Neural progenitor cell (in vitro differentiated cells): ENCODE measurements around the gene RGS7. TPM values are rescaled to one million over a fixed set of nuclear protein-coding genes. Genes with fewer than 3 reads are reported as not detected.
"Not testable (repeated sequence)": the region's sequence is repeated elsewhere in the genome, so short reads cannot be mapped to it uniquely, and the experiment has no call there.

Experiments
- DNase-seq: peaks from one replicate; pipeline ENCODE4 v3.0.0-alpha.2; 2016; ENCODE audit warnings: low spot score
- H2AFZ ChIP-seq: fragments of 200-600 bp; sonication (generic); replicated peaks from 2 replicates; pipeline ENCODE4 v1.6.1; 2016; ENCODE audit warnings: antibody characterized with exemption
- H3F3A ChIP-seq: fragments of 200-600 bp; sonication (generic); 2 replicates; pipeline ENCODE4 v1.6.1; 2016; ENCODE audit warnings: antibody characterized with exemption, low read depth
- H3K27ac ChIP-seq: fragments of 200-600 bp; sonication (generic); 2 replicates; pipeline ENCODE4 v1.5.1; 2016; ENCODE audit warnings: mild to moderate bottlenecking
- H3K27me3 ChIP-seq: fragments of 200-600 bp; sonication (generic); 2 replicates; pipeline ENCODE4 v1.6.1; 2016; ENCODE audit warnings: mild to moderate bottlenecking, moderate library complexity
- H3K36me3 ChIP-seq: fragments of 200-600 bp; sonication (generic); 2 replicates; pipeline ENCODE4 v1.5.1; 2016
- H3K4me1 ChIP-seq: fragments of 200-600 bp; sonication (generic); 2 replicates; pipeline ENCODE4 v1.6.1; 2016; ENCODE audit warnings: mixed run types
- H3K4me2 ChIP-seq: fragments of 200-600 bp; sonication (generic); 2 replicates; pipeline ENCODE4 v1.6.1; 2016
- H3K4me3 ChIP-seq: fragments of 200-600 bp; sonication (generic); 2 replicates; pipeline ENCODE4 v1.5.1; 2016
- H3K79me2 ChIP-seq: fragments of 200-600 bp; sonication (generic); 2 replicates; pipeline ENCODE4 v1.6.1; 2016; ENCODE audit warnings: low read depth
- H3K9ac ChIP-seq: fragments of 200-600 bp; sonication (generic); 2 replicates; pipeline ENCODE4 v1.6.1; 2016
- H3K9me3 ChIP-seq: fragments of 200-600 bp; sonication (generic); 2 replicates; pipeline ENCODE4 v1.5.1; 2016; ENCODE audit warnings: low read depth
- H4K20me1 ChIP-seq: fragments of 200-600 bp; sonication (generic); 2 replicates; pipeline ENCODE4 v1.6.1; 2016; ENCODE audit warnings: low read depth
- H3K27ac Mint-ChIP-seq: 3 replicates; pipeline ENCODE4 v1.8.0; 2021; ENCODE audit warnings: mixed read lengths
- H3K27me3 Mint-ChIP-seq: 2 replicates; pipeline ENCODE4 v1.8.0; 2022; ENCODE audit warnings: low read depth, mild to moderate bottlenecking, inconsistent platforms, moderate library complexity, mixed read lengths; ENCODE audit not compliant: insufficient read depth
- H3K36me3 Mint-ChIP-seq: 3 replicates; pipeline ENCODE4 v1.8.0; 2021; ENCODE audit warnings: mixed read lengths
- H3K4me1 Mint-ChIP-seq: 3 replicates; pipeline ENCODE4 v1.8.0; 2021; ENCODE audit warnings: mixed read lengths
- H3K4me3 Mint-ChIP-seq: 3 replicates; pipeline ENCODE4 v1.8.0; 2021; ENCODE audit warnings: mild to moderate bottlenecking, moderate library complexity, mixed read lengths
- H3K9me3 Mint-ChIP-seq: 3 replicates; pipeline ENCODE4 v1.8.0; 2020; ENCODE audit warnings: mixed read lengths
- EZH2 ChIP-seq: fragments of 200-600 bp; sonication (generic); IDR thresholded peaks from 2 replicates; pipeline ENCODE4 v1.6.1; 2017; ENCODE audit warnings: antibody characterized with exemption, mild to moderate bottlenecking, moderate library complexity
- EZH2phosphoT487 ChIP-seq: fragments of 200-600 bp; sonication (generic); IDR thresholded peaks from 2 replicates; pipeline ENCODE4 v1.6.1; 2017; ENCODE audit warnings: antibody characterized with exemption
- total RNA-seq: library from RNA; depleted of rRNA; stranded (reverse); fragments of >200 nt; gene quantifications from 2 replicates; pipeline ENCODE4 v1.2.3, GENCODE V29; 2015; ENCODE audit warnings: low replicate concordance
- TF ChIP-seq, protein P1 (sequence below): fragments of 200-600 bp; sonication (generic); IDR thresholded peaks from 2 replicates; pipeline ENCODE4 v1.5.1; 2017; ENCODE audit warnings: antibody characterized with exemption, mild to moderate bottlenecking

Gene RGS7
- total RNA-seq, 1 donor from 2014 or later, result not detected

DNA sequence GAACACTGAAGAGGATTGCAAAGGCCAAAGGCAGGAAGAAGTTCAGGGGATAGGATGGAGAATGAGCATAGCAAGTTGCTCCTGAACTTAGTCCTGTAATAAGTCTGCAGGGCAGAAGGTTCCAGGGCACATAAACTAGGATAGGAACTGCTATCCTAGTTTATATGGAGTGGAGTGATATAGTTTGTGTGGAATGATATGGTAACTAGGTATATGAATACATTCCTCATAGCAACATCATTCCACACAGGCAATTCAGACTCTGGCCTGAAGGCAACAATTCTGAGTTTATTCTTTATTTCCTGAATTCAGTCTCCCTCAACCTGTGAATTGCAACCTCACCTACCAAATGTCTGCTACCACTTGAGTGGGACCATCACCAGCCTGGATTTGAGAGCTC, 590.2 kb downstream of the RGS7 start:
- H3K27me3 Mint-ChIP-seq, result peaks cover 3% of the 10 kb centered on the region
- no peaks in the 10 kb centered on the region for H3F3A ChIP-seq
- no peak overlapping the region for H3K9ac ChIP-seq
- H4K20me1 ChIP-seq, result no peaks in the 10 kb centered on the region
- H3K4me3 ChIP-seq, result no peak overlapping the region
- TF ChIP-seq, protein P1, sequence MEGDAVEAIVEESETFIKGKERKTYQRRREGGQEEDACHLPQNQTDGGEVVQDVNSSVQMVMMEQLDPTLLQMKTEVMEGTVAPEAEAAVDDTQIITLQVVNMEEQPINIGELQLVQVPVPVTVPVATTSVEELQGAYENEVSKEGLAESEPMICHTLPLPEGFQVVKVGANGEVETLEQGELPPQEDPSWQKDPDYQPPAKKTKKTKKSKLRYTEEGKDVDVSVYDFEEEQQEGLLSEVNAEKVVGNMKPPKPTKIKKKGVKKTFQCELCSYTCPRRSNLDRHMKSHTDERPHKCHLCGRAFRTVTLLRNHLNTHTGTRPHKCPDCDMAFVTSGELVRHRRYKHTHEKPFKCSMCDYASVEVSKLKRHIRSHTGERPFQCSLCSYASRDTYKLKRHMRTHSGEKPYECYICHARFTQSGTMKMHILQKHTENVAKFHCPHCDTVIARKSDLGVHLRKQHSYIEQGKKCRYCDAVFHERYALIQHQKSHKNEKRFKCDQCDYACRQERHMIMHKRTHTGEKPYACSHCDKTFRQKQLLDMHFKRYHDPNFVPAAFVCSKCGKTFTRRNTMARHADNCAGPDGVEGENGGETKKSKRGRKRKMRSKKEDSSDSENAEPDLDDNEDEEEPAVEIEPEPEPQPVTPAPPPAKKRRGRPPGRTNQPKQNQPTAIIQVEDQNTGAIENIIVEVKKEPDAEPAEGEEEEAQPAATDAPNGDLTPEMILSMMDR, result no peak
- TF ChIP-seq EZH2, result no peak
- TF ChIP-seq EZH2phosphoT487, result no peak
- no peaks in the 10 kb centered on the region for H3K79me2 ChIP-seq
- H3K27ac Mint-ChIP-seq, result no peak overlapping the region
- H3K36me3 Mint-ChIP-seq, result no peaks in the 10 kb centered on the region
- H3K27ac ChIP-seq, result no peak overlapping the region
- peaks cover 2% of the 10 kb centered on the region for H3K9me3 Mint-ChIP-seq
- no peaks in the 10 kb centered on the region for H3K4me1 ChIP-seq
- no peak overlapping the region for H3K4me2 ChIP-seq
- no peak for DNase-seq
- H3K9me3 ChIP-seq, result no peaks in the 10 kb centered on the region
- H3K4me3 Mint-ChIP-seq, result no peak overlapping the region
- no peak overlapping the region for H2AFZ ChIP-seq
- no peaks in the 10 kb centered on the region for H3K36me3 ChIP-seq
- H3K4me1 Mint-ChIP-seq, result peaks cover 9% of the 10 kb centered on the region
- no peaks in the 10 kb centered on the region for H3K27me3 ChIP-seq

DNA sequence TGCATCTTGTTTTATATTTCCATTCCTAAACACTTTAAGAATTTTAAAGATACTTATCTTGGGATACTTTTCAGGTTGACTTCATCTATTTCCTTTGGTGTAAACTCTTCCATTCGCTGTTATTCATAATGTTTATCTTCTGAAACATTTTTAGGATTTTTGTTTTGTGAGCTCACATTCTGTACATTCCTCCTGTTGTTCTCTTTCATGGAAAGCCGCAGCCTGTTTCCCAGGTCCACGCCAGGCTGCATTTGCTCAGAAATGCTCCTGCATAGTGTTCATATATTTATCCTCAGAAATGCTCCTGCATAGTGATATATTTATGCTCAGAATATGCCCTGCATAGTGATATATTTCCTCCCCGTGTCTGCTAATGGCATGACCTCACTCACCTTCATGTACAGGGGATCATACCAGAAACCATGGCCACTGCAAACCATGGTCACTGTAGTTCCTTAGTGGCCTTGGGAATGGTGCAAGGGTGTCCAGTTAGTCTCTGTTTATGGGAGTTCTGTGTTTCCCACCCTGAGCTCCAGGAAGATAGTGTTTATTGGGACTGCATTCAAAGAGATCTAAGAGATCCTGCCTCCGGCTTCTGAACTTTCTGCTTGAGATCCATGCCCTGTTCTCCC, 591.2 kb downstream of the RGS7 start:
- Mint-ChIP-seq H3K27me3 (peaks cover 3% of the 10 kb centered on the region), H3K9me3 (peaks cover 2% of the 10 kb centered on the region), H3K27ac (no peak overlapping the region), H3K4me3 (no peak overlapping the region), H3K4me1 (peaks cover 9% of the 10 kb centered on the region), H3K36me3 (no peaks in the 10 kb centered on the region)
- no peak overlapping the region for H3K4me2 ChIP-seq
- no peak overlapping the region for H3K9ac ChIP-seq
- H3K36me3 ChIP-seq, result no peaks in the 10 kb centered on the region
- H2AFZ ChIP-seq, result no peak overlapping the region
- H3K79me2 ChIP-seq, result no peaks in the 10 kb centered on the region
- no peaks in the 10 kb centered on the region for H3K9me3 ChIP-seq
- no peaks in the 10 kb centered on the region for H3K27me3 ChIP-seq
- no peak for TF ChIP-seq EZH2phosphoT487
- TF ChIP-seq EZH2, result no peak
- TF ChIP-seq, protein P1, result no peak
- H3K4me1 ChIP-seq, result no peaks in the 10 kb centered on the region
- H4K20me1 ChIP-seq, result no peaks in the 10 kb centered on the region
- DNase-seq, result peak; percentile 14
- no peaks in the 10 kb centered on the region for H3F3A ChIP-seq
- H3K4me3 ChIP-seq, result no peak overlapping the region
- no peak overlapping the region for H3K27ac ChIP-seq

DNA sequence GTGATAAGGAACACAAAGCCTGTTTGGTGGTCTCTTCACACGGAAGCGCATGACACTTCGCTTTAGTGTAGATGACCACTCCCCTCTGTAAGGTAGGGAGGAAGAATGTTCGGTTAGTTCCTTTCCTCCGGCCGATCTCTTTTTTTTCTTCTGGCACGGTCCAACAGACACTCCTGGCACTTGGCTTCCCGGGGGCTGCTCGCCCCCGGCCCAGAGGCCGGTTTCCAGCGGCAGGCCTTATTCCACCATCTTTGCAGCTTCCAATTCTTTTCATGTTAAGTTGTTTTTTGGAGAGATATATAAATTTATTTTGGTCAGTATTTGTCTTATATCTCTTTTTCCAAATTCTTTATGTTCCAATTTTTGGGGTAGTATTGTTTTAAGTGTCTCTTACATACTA, 593.2 kb downstream of the RGS7 start:
- no peak overlapping the region for H3K27ac ChIP-seq
- no peaks in the 10 kb centered on the region for H3K27me3 ChIP-seq
- peak overlapping the region; percentile 40 for H2AFZ ChIP-seq
- no peaks in the 10 kb centered on the region for H3F3A ChIP-seq
- no peak for DNase-seq
- H3K36me3 Mint-ChIP-seq, result no peaks in the 10 kb centered on the region
- H3K4me3 ChIP-seq, result no peak overlapping the region
- H3K4me1 ChIP-seq, result no peaks in the 10 kb centered on the region
- H3K27me3 Mint-ChIP-seq, result peaks cover 3% of the 10 kb centered on the region
- no peak overlapping the region for H3K27ac Mint-ChIP-seq
- no peaks in the 10 kb centered on the region for H3K9me3 ChIP-seq
- H3K36me3 ChIP-seq, result no peaks in the 10 kb centered on the region
- no peaks in the 10 kb centered on the region for H4K20me1 ChIP-seq
- H3K9me3 Mint-ChIP-seq, result peaks cover 2% of the 10 kb centered on the region
- H3K4me2 ChIP-seq, result no peak overlapping the region
- H3K9ac ChIP-seq, result no peak overlapping the region
- peaks cover 4% of the 10 kb centered on the region for H3K4me1 Mint-ChIP-seq
- TF ChIP-seq EZH2phosphoT487 (no peak), EZH2 (no peak)
- TF ChIP-seq, protein P1, result no peak
- H3K4me3 Mint-ChIP-seq, result no peak overlapping the region
- H3K79me2 ChIP-seq, result no peaks in the 10 kb centered on the region

DNA sequence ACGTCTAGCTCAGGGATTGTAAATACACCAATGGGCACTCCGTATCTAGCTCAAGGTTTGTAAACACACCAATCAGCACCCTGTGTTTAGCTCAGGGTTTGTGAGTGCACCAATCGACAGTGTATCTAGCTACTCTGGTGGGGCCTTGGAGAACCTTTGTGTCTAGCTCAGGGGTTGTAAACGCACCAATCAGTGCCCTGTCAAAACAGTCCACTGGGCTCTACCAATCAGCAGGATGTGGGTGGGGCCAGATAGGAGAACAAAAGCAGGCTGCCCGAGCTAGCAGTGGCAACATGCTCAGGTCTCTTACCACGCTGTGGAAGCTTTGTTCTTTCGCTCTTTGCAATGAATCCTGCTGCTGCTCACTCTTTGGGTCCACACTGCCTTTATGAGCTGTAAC, 593.9 kb downstream of the RGS7 start:
- H3K4me2 ChIP-seq, DNase-seq, H3K4me3 ChIP-seq, H3K4me1 ChIP-seq, H3K9me3 ChIP-seq, H3K9me3 Mint-ChIP-seq, H3K36me3 ChIP-seq, H3K4me3 Mint-ChIP-seq, H3K27ac ChIP-seq, H3K4me1 Mint-ChIP-seq, H3K36me3 Mint-ChIP-seq, H3K27me3 ChIP-seq, H3F3A ChIP-seq, H3K27me3 Mint-ChIP-seq, H4K20me1 ChIP-seq, H3K79me2 ChIP-seq, H3K9ac ChIP-seq: not testable (repeated sequence)
- H3K27ac Mint-ChIP-seq, result peak overlapping the region; percentile 81
- peak overlapping the region; percentile 40 for H2AFZ ChIP-seq

DNA sequence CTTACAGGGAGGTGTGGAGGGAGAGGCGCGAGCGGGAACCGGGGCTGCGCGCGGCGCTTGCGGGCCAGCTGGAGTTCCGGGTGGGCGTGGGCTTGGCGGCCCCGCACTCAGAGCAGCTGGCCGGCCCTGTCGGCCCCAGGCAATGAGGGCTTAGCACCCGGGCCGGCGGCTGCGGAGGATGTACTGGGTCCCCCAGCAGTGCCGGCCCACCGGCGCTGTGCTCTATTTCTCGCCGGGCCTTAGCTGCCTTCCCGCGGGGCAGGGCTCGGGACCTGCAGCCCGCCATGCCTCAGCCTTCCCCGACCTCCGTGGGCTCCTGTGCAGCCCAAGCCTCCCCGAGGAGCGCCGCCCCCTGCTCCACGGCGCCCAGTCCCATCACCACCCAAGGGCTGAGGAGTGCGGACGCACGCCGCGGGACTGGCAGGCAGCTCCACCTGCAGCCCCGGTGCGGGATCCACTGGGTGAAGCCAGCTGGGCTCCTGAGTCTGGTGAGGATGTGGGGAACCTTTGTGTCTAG, 594.5 kb downstream of the RGS7 start:
- H3K36me3 ChIP-seq, H3K9me3 ChIP-seq, H3K9ac ChIP-seq, DNase-seq, H3K4me1 ChIP-seq, H3K4me2 ChIP-seq, H3K9me3 Mint-ChIP-seq, H3K4me3 ChIP-seq, H2AFZ ChIP-seq, H3F3A ChIP-seq, H3K27ac ChIP-seq, H3K4me1 Mint-ChIP-seq, H3K4me3 Mint-ChIP-seq, H3K27me3 ChIP-seq, H4K20me1 ChIP-seq, H3K36me3 Mint-ChIP-seq, H3K27me3 Mint-ChIP-seq, H3K27ac Mint-ChIP-seq, H3K79me2 ChIP-seq: not testable (repeated sequence)

DNA sequence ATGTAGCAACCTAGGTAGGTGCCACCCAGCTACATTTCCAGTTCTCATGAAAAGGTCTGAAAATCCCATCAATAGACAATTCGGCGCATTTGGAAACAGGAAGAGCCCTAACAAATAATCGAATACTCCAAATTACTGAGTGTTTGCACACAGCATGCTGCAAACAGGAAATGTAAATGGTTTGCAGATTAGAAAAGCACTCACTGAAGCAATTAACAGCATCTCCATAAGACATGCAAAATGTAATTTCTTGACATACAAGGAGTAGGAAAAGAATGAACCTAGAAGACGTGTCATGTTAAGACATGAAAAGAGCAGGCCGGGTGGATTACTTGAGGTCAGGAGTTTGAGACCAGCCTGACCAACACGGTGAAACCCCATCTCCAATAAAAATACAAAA, 598.2 kb downstream of the RGS7 start:
- not testable (repeated sequence) for H3K9ac ChIP-seq, H3K4me1 Mint-ChIP-seq, H3K36me3 ChIP-seq, H3K9me3 Mint-ChIP-seq, H3K9me3 ChIP-seq, H3K79me2 ChIP-seq, H3K27me3 ChIP-seq, H3K27ac ChIP-seq, H3K27me3 Mint-ChIP-seq, H3K4me2 ChIP-seq, H3K4me1 ChIP-seq, H3K27ac Mint-ChIP-seq, H3F3A ChIP-seq, H3K4me3 Mint-ChIP-seq, H3K36me3 Mint-ChIP-seq, H3K4me3 ChIP-seq, H4K20me1 ChIP-seq, DNase-seq
- H2AFZ ChIP-seq, result peak overlapping the region; percentile 26
